Tibial nerve (tissue), 4 donors: ENCODE data around the gene CNDP1. TPM values are rescaled to one million over a fixed set of nuclear protein-coding genes. Genes with fewer than 3 reads are reported as not detected.
A peak's percentile ranks its signal among the peaks of the same experiment; 100 is the strongest.

Source experiments
- DNase-seq, 2 donors: peaks; one replicate each; pipeline ENCODE4 v3.0.0-alpha.2; 2019; ENCODE audit warnings: low spot score in 2 of 2
- H3K27ac ChIP-seq, 4 donors: fragments of 200-600 bp; sonication (generic) in 3 of 4; one replicate each; pipeline ENCODE4 v1.5.1; 2017 to 2019; ENCODE audit warnings: mild to moderate bottlenecking in 1 of 4
- H3K27me3 ChIP-seq, 2 donors: fragments of 200-600 bp; sonication (generic) in 1 of 2; one replicate each; pipeline versions ENCODE4 v1.5.1 to v1.6.0; 2017 to 2019
- H3K36me3 ChIP-seq, 3 donors: fragments of 200-600 bp; sonication (generic); one replicate each; pipeline ENCODE4 v1.5.1; 2018 to 2019
- H3K4me1 ChIP-seq, 4 donors: fragments of 200-600 bp; sonication (generic) in 3 of 4; one replicate each; pipeline ENCODE4 v1.5.1; 2017 to 2019
- H3K4me3 ChIP-seq, 4 donors: fragments of 200-600 bp; sonication (generic) in 3 of 4; one replicate each; pipeline ENCODE4 v1.5.1; 2017 to 2019; ENCODE audit warnings: mild to moderate bottlenecking in 1 of 4, moderate library complexity in 1 of 4
- H3K9me3 ChIP-seq, 4 donors: fragments of 200-600 bp; sonication (generic) in 3 of 4; one replicate each; pipeline ENCODE4 v1.5.1; 2017 to 2019
- EP300 ChIP-seq, 2 donors: sonication (generic); formaldehyde crosslinking; IDR thresholded peaks; one replicate each; pipeline ENCODE4 v1.6.1; 2017; ENCODE audit warnings: antibody characterized with exemption in 2 of 2, mild to moderate bottlenecking in 1 of 2
- POLR2A ChIP-seq, 2 donors: fragments of 450-650 bp; IDR thresholded peaks; one replicate each; pipeline ENCODE4 v1.6.1; 2017; ENCODE audit warnings: antibody characterized with exemption in 2 of 2, mild to moderate bottlenecking in 2 of 2, moderate library complexity in 2 of 2
- WGBS, 2 donors: methylation state at CpG; one replicate each; pipeline ENCODE4 v1.1.5; 2018; 5-methylcytosine and 5-hydroxymethylcytosine counted together
- total RNA-seq, 4 donors: library from RNA; depleted of rRNA; stranded (reverse); fragments of >200 nt; gene quantifications; one replicate each; pipeline ENCODE4 v1.1.0, GENCODE V29; 2016
- TF ChIP-seq, protein P1 (sequence below), 5 experiments: fragments of 200-600 bp in 3 of 5; fragments of 450-650 bp in 2 of 5; sonication (generic) in 3 of 5; IDR thresholded peaks; one replicate each; pipeline ENCODE4 v1.5.1; 2016 to 2019; ENCODE audit warnings: antibody characterized with exemption in 5 of 5, mild to moderate bottlenecking in 3 of 5, moderate library complexity in 2 of 5

Gene CNDP1
- total RNA-seq, 4 donors from 2014 or later, result 0.22 to 1.0 TPM; not detected in 2

DNA sequence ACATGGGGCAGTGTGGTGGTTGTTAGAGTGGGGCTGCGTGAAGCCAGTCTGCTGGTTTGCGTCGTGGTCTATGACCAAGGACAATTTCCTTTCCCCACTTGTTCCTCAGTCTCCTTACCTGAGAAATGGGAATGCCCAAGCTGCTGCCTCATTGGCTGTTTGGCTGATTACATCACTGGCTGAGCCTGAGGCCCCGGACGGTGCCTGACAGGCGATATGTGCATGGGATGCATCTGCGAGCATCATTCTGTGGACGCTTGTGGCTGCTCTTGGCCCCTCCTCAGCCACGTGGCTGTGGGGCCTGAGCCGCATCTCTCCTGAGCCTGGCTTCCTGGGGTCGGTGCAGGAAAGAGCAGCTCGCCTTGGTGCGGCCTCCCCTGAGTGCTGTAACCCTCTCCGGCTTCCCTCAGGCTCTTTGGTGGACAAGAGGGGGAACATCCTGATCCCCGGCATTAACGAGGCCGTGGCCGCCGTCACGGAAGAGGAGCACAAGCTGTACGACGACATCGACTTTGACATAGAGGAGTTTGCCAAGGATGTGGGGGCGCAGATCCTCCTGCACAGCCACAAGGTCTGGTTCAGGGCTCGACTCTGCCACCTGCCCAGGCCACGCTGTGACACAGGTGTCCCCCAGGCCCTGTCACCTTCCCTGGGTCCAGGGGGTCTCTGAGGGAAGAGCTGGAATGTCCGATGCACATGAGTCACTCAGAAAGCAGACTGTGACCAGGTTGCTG is 21.0 kb upstream of the CNDP1 start:
- 92 to 95% methylated on average over 18 to 27 of the region's 27 CpGs for WGBS, 2 donors
- H3K9me3 ChIP-seq, result no peaks in the 10 kb centered on the region
- peak overlapping the region in 1 of 4 donors; percentile 59 for H3K27ac ChIP-seq
- H3K27me3 ChIP-seq, result no peaks in the 10 kb centered on the region
- TF ChIP-seq EP300 (IDR thresholded peaks at IDR 0.05) (no peak), POLR2A (IDR thresholded peaks at IDR 0.05) (no peak)
- TF ChIP-seq, protein P1, sequence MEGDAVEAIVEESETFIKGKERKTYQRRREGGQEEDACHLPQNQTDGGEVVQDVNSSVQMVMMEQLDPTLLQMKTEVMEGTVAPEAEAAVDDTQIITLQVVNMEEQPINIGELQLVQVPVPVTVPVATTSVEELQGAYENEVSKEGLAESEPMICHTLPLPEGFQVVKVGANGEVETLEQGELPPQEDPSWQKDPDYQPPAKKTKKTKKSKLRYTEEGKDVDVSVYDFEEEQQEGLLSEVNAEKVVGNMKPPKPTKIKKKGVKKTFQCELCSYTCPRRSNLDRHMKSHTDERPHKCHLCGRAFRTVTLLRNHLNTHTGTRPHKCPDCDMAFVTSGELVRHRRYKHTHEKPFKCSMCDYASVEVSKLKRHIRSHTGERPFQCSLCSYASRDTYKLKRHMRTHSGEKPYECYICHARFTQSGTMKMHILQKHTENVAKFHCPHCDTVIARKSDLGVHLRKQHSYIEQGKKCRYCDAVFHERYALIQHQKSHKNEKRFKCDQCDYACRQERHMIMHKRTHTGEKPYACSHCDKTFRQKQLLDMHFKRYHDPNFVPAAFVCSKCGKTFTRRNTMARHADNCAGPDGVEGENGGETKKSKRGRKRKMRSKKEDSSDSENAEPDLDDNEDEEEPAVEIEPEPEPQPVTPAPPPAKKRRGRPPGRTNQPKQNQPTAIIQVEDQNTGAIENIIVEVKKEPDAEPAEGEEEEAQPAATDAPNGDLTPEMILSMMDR (IDR thresholded peaks at IDR 0.05), result no peak
- peaks cover 0 to 97% (median 37%) of the 10 kb centered on the region in 3 donors for H3K36me3 ChIP-seq
- peaks cover 0 to 15% (median 0%) of the 10 kb centered on the region in 4 donors for H3K4me1 ChIP-seq
- DNase-seq, result no peak
- H3K4me3 ChIP-seq, result no peak overlapping the region

DNA sequence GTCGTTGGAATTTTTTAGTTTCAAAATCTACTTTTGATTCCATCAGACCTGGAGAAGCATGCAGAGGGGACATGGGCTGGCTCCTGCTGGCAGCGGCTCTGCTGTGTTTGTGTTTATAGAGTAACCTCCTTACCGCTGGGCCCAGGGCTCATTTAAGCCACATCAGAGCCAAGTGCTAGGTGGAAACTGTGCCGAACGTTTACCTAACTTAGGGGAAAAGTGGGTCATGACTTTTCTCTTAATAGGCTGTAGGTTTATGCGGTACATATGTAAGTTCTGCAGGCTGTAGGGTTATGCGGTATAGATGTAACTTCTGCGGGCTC is 20.5 kb upstream of the CNDP1 start:
- Histone ChIP-seq H3K9me3 (no peaks in the 10 kb centered on the region), H3K4me3 (no peak overlapping the region), H3K27me3 (no peaks in the 10 kb centered on the region), H3K27ac (no peak overlapping the region), H3K4me1 (peaks cover 0 to 15% (median 0%) of the 10 kb centered on the region in 4 donors), H3K36me3 (peaks cover 0 to 97% (median 43%) of the 10 kb centered on the region in 3 donors)
- DNase-seq, result no peak
- 89 to 90% methylated on average over 8 of the region's 8 CpGs for WGBS, 2 donors
- TF ChIP-seq POLR2A (IDR thresholded peaks at IDR 0.05), result no peak
- TF ChIP-seq EP300 (IDR thresholded peaks at IDR 0.05), result no peak
- TF ChIP-seq, protein P1 (IDR thresholded peaks at IDR 0.05), result no peak

DNA sequence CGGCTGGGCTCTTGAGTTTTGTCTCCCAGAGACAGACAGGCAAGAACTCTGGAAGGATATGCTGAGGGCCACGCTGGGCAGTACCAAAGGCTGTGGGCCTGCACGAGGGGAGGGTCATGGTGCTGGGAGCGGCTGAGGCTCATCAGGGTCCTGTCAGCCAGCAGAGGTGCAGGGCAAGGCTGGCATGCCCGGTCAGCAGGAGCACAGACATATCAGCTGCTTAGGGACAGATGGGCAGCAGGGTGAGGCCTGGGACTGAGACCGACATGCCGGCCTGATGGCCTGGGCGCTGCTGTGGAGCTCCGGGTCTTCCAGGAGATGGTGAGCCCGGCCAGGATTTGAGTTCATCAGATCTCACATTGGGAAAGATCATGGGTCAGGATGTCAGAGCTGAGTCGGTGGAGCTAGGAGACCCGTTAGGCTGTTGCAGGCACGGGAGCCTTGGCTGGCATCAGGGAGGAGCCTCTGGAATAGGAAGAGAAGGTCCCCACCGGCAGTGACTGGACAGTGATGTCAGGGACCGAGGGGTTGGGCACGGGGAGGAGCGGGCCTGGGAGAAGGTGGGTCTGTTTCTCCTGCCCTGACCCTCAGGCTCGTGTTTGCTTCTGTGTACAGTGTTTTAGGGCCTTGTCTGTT is 19.3 kb upstream of the CNDP1 start:
- TF ChIP-seq EP300 (IDR thresholded peaks at IDR 0.05) (no peak), POLR2A (IDR thresholded peaks at IDR 0.05) (no peak)
- TF ChIP-seq, protein P1 (IDR thresholded peaks at IDR 0.05), result no peak
- Histone ChIP-seq H3K27me3 (no peaks in the 10 kb centered on the region), H3K27ac (no peak overlapping the region), H3K9me3 (no peaks in the 10 kb centered on the region), H3K4me3 (no peak overlapping the region), H3K36me3 (peaks cover 0 to 99% (median 52%) of the 10 kb centered on the region in 3 donors), H3K4me1 (peaks cover 0 to 15% (median 0%) of the 10 kb centered on the region in 4 donors)
- 88 to 91% methylated on average over 18 of the region's 18 CpGs for WGBS, 2 donors
- DNase-seq, result no peak

DNA sequence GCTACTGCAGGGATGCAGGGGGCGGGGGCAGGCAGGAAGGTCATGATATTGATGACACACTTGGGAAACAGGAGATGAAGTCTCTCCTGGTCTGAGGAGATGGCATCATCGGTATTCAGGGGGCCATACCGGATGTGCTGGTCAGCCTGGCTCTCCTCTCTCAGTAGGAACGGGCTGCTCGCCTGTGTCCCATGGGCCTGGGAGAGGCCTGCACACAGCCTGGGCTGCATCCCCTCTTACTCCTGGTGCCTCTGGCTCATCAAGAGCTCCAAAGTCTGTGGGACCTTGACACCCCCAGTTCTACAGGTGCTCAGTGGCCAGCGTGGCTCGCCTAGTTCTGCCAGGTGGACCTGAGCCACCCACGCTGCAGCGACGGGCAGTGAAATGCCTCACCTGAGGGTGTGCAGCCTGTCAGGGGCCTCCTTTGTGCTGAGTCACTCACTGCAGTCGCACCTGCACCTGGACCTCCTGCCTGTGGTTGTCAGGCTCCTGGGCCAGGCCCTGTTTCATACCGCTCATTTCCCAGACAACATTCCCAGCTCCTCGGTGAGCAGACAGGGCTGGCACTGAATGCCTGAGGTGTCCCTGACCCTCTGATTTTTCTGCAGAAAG is 18.6 kb upstream of the CNDP1 start:
- no peak overlapping the region for H3K27ac ChIP-seq
- no peak overlapping the region for H3K4me3 ChIP-seq
- 89 to 95% methylated on average over 7 to 13 of the region's 13 CpGs for WGBS, 2 donors
- H3K9me3 ChIP-seq, result no peaks in the 10 kb centered on the region
- H3K4me1 ChIP-seq, result peaks cover 0 to 15% (median 0%) of the 10 kb centered on the region in 4 donors
- DNase-seq, result no peak
- peaks cover 0 to 99% (median 44%) of the 10 kb centered on the region in 3 donors for H3K36me3 ChIP-seq
- no peak for TF ChIP-seq EP300 (IDR thresholded peaks at IDR 0.05)
- TF ChIP-seq, protein P1 (IDR thresholded peaks at IDR 0.05), result no peak
- TF ChIP-seq POLR2A (IDR thresholded peaks at IDR 0.05), result no peak
- no peaks in the 10 kb centered on the region for H3K27me3 ChIP-seq
